ENCODE data around the gene ZP2.
A peak's percentile ranks its signal among the peaks of the same experiment; 100 is the strongest.
"Not testable (repeated sequence)": the region's sequence is repeated elsewhere in the genome, so short reads cannot be mapped to it uniquely, and the experiment has no call there.

ZP2 gene

DNA sequence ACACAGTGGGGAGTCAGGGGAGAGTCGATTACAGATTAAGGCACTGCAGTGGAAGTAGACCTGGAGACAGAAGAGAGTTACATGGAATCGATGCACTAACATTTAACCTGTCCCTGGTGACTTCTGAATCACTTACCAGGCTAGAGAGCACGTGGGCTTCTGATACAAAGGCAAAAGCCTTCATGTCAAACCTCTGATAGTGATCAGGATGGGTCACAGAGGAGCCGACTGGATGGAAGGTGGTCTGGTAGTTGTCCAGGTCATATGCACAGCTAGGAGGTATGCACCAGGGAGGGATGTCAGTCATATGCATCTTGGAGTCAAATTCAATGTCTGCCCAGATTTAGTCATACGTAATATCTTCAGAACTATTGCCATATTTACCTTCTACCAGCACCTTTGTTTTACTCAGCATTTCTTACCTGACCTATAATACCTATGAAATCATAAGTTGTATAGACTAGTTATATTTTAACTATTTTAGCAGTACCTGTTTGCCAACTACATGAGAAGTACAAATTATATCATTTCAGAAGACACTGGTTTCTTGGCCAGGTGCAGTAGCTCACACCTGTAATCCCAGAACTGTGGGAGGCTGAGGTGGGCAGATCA is 11.7 kb downstream of the ZP2 start:
- no peak for DNase-seq (ENCODE audit: low read depth)
- no peak overlapping the region for H3K4me3 ChIP-seq (ENCODE audit: low read depth, low read length)
- no peak for TF ChIP-seq POLR2A (IDR thresholded peaks at IDR 0.05; ENCODE audit: extremely low read depth, insufficient read length)
- no peak for TF ChIP-seq MAX (IDR thresholded peaks at IDR 0.05; ENCODE audit: low read depth, low read length)
- no peak for TF ChIP-seq MYC (IDR thresholded peaks at IDR 0.05; ENCODE audit: low read depth, low read length)
- no peak for TF ChIP-seq CTCF (IDR thresholded peaks at IDR 0.05; ENCODE audit: low read depth, low read length)

- no peak overlapping the region for H3K4me3 ChIP-seq (ENCODE audit: low read depth, low read length)
- DNase-seq (ENCODE audit: low read depth), result no peak
- TF ChIP-seq POLR2A (IDR thresholded peaks at IDR 0.05; ENCODE audit: extremely low read depth, insufficient read length) (no peak), MYC (IDR thresholded peaks at IDR 0.05; ENCODE audit: low read depth, low read length) (no peak), CTCF (IDR thresholded peaks at IDR 0.05; ENCODE audit: low read depth, low read length) (no peak), MAX (IDR thresholded peaks at IDR 0.05; ENCODE audit: low read depth, low read length) (no peak)
Measured at GRCh38 chr16:21197621-21198020, 13.8 kb downstream of the ZP2 start.

- DNase-seq (ENCODE audit: low read depth), result peak; percentile 35
- H3K4me3 ChIP-seq (ENCODE audit: low read depth, low read length), result no peak overlapping the region
- TF ChIP-seq MYC (IDR thresholded peaks at IDR 0.05; ENCODE audit: low read depth, low read length) (no peak), CTCF (IDR thresholded peaks at IDR 0.05; ENCODE audit: low read depth, low read length) (no peak), MAX (IDR thresholded peaks at IDR 0.05; ENCODE audit: low read depth, low read length) (no peak), POLR2A (IDR thresholded peaks at IDR 0.05; ENCODE audit: extremely low read depth, insufficient read length) (no peak)
Measured at GRCh38 chr16:21197112-21197511, 14.3 kb downstream of the ZP2 start.

- H3K4me3 ChIP-seq (ENCODE audit: low read depth, low read length); DNase-seq (ENCODE audit: low read depth): not testable (repeated sequence)
Measured at GRCh38 chr16:21195330-21195729, 16.0 kb downstream of the ZP2 start.

DNA sequence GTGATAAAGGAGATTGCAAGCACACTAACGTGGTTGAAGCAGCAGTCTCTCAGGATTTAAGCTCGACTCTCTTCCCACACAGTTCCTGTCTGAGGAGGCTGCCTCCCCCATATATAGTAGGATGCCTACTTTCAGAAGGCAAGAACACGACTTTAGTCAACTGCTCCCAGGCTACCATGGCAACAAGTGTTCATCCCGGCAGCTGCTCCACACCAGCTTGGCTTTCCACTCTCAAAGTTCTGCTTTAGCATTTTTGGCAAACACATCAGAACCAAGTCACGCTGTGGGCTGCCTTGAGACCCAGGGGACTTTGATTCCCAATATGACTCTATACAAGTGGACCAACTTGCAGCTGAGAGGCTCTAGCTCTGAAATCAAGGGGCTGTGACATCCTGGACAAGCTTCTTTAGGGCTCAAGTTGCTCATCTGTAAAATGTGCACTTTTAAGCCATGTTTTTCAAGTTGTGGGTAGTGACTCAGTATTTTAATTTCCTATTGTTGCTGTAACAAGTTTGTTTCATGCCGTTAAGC is 16.5 kb downstream of the ZP2 start:
- no peak overlapping the region for H3K4me3 ChIP-seq (ENCODE audit: low read depth, low read length)
- DNase-seq (ENCODE audit: low read depth), result no peak
- TF ChIP-seq POLR2A (IDR thresholded peaks at IDR 0.05; ENCODE audit: extremely low read depth, insufficient read length), result no peak
- no peak for TF ChIP-seq CTCF (IDR thresholded peaks at IDR 0.05; ENCODE audit: low read depth, low read length)
- no peak for TF ChIP-seq MAX (IDR thresholded peaks at IDR 0.05; ENCODE audit: low read depth, low read length)
- TF ChIP-seq MYC (IDR thresholded peaks at IDR 0.05; ENCODE audit: low read depth, low read length), result no peak

DNA sequence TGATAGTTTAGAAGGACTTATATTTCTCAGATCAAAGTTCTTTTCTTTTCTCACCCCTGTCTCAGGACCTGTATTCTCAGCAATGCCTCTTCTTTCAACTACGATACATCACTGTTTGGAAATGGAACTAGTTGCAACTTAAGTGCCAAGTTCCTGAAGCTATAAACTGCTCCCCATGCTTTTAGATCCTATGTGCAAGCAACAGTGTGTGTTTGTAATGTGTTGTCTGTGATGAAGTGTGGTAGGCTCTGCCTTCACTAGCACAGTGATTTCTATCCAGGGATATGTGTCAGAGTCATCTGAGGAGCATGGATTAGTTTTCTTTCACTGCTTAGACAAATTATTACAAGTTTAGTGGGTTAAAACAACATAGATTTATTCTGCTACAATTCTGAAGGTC is 18.4 kb downstream of the ZP2 start:
- no peak for TF ChIP-seq MYC (IDR thresholded peaks at IDR 0.05; ENCODE audit: low read depth, low read length)
- TF ChIP-seq CTCF (IDR thresholded peaks at IDR 0.05; ENCODE audit: low read depth, low read length), result no peak
- no peak for TF ChIP-seq MAX (IDR thresholded peaks at IDR 0.05; ENCODE audit: low read depth, low read length)
- no peak for TF ChIP-seq POLR2A (IDR thresholded peaks at IDR 0.05; ENCODE audit: extremely low read depth, insufficient read length)
- H3K4me3 ChIP-seq (ENCODE audit: low read depth, low read length), result no peak overlapping the region
- no peak for DNase-seq (ENCODE audit: low read depth)
